BE2C (cell line): ENCODE measurements around the gene PPFIBP2.

Experiments
- DNase-seq: peaks from one replicate; pipeline ENCODE4 v3.0.0-alpha.2; 2020
- H3K27me3 ChIP-seq: fragments of 250-450 bp; sonication (Bioruptor Pico); 2 replicates; pipeline ENCODE4 v1.5.1; 2020; ENCODE audit warnings: mild to moderate bottlenecking
- H3K36me3 ChIP-seq: fragments of 250-450 bp; sonication (Bioruptor Pico); 2 replicates; pipeline ENCODE4 v1.5.1; 2020; ENCODE audit warnings: mild to moderate bottlenecking
- H3K4me1 ChIP-seq: fragments of 250-450 bp; sonication (Bioruptor Pico); 2 replicates; pipeline ENCODE4 v1.5.1; 2020
- H3K4me3 ChIP-seq: 2 replicates; pipeline ENCODE4 v1.5.1; 2011; ENCODE audit warnings: low read depth, low read length
- H3K9me3 ChIP-seq: fragments of 250-450 bp; sonication (Bioruptor Pico); 2 replicates; pipeline ENCODE4 v1.5.1; 2020
- CTCF ChIP-seq: IDR thresholded peaks from 2 replicates; pipeline ENCODE4 v1.5.1; 2012; ENCODE audit warnings: mild to moderate bottlenecking, low read depth, low read length

Gene PPFIBP2

GRCh38 chr11:7638710-7639642 is 125.2 kb downstream of the PPFIBP2 start:
- no peak for TF ChIP-seq CTCF
- no peaks in the 10 kb centered on the region for H3K36me3 ChIP-seq
- no peaks in the 10 kb centered on the region for H3K27me3 ChIP-seq
- DNase-seq: no peak
- H3K4me1 ChIP-seq: peaks cover 5% of the 10 kb centered on the region
- no peaks in the 10 kb centered on the region for H3K9me3 ChIP-seq
- no peak overlapping the region for H3K4me3 ChIP-seq

DNA sequence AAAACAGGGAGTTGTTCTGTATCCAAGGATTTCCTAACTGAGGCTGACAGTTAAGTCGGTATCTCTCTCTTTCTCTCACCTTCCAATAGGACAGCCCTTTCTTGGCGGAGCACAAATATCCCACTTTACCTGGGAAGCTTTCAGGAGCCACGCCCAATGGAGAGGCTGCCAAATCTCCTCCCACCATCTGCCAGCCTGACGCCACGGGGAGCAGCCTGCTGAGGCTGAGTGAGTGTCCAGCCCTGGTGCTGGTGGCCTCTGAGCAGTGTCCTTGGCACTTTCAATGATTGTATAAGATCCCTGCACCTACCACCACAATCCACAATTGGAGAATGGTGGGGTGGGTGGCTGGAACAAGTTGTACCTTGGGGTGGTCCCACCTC is 125.8 kb downstream of the PPFIBP2 start:
- Histone ChIP-seq H3K27me3 (no peaks in the 10 kb centered on the region), H3K9me3 (no peaks in the 10 kb centered on the region), H3K36me3 (no peaks in the 10 kb centered on the region), H3K4me3 (no peak overlapping the region), H3K4me1 (peaks cover 5% of the 10 kb centered on the region)
- TF ChIP-seq CTCF: no peak
- no peak for DNase-seq

- no peak overlapping the region for H3K4me3 ChIP-seq
- no peaks in the 10 kb centered on the region for H3K4me1 ChIP-seq
- no peak for DNase-seq
- H3K36me3 ChIP-seq: no peaks in the 10 kb centered on the region
- no peaks in the 10 kb centered on the region for H3K9me3 ChIP-seq
- no peaks in the 10 kb centered on the region for H3K27me3 ChIP-seq
- no peak for TF ChIP-seq CTCF
Observed at GRCh38 chr11:7640816-7641215, 127.0 kb downstream of the PPFIBP2 start.

DNA sequence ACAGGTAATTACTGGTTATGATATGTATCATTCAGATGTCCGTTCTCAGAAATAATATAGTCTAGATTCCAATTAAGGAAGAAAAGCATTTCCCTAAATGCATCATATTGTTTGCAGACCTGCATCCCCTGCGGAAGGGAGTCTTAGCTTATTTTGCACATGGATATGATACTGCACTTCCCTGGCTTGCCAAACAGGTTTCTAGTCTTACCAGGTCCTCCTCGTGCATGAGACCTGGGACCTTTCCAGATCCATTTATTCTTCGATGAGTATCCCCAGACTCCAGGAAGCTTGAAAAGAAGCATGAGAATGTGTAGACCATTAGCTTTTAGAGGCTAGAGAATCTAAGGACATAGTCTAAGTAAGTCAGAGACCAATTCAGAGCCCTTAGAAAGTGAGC is 128.9 kb downstream of the PPFIBP2 start:
- Histone ChIP-seq H3K9me3 (no peaks in the 10 kb centered on the region), H3K36me3 (no peaks in the 10 kb centered on the region), H3K27me3 (no peaks in the 10 kb centered on the region), H3K4me3 (no peak overlapping the region), H3K4me1 (no peaks in the 10 kb centered on the region)
- no peak for DNase-seq
- TF ChIP-seq CTCF: no peak

DNA sequence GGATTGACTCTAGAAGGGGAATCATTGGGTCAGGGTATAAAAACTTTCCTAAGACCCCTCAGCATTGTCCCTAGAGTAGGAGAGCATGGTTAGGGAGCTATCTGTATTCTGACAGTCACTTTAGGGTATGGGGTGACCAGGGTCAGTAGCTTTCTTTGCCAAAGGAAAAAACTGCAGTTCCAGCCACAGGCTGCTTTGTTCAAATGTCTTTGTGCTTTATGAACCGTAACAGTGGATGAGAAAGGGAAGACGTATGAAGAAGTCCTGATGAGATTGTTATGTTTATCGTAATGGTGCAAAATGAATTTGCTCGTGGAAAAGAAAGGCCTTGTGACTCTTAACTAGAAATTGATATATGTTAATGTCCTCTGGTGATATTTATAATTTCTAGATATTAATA is 129.5 kb downstream of the PPFIBP2 start:
- TF ChIP-seq CTCF: no peak
- Histone ChIP-seq H3K27me3 (no peaks in the 10 kb centered on the region), H3K9me3 (no peaks in the 10 kb centered on the region), H3K4me3 (no peak overlapping the region), H3K36me3 (no peaks in the 10 kb centered on the region), H3K4me1 (no peaks in the 10 kb centered on the region)
- no peak for DNase-seq

DNA sequence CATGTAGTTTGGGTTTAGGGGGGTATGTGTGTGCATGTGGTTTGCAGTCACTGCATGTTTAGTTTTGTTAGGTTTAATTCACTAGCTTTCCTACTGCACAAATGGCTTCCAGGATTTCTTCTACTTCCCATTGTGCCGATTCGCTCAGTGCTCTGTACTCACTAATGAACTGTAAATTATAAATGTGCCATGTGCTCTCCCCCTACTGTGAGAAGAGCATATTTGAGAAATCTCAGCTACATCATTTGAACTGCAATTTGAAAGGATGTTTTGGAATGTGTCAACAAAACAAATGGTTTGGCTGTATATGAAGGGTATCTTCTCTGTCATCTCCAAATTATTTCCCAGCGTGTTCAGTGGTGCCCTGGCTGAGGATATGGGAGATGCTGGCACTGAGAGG is 131.4 kb downstream of the PPFIBP2 start:
- Histone ChIP-seq H3K4me1 (no peaks in the 10 kb centered on the region), H3K9me3 (no peaks in the 10 kb centered on the region), H3K36me3 (no peaks in the 10 kb centered on the region), H3K4me3 (no peak overlapping the region), H3K27me3 (no peaks in the 10 kb centered on the region)
- no peak for DNase-seq
- no peak for TF ChIP-seq CTCF
